ENCODE data around the gene C1QA.
"Not testable (repeated sequence)": the region's sequence is repeated elsewhere in the genome, so short reads cannot be mapped to it uniquely, and the experiment has no call there.

Gene C1QA

GRCh38 chr1:22641906-22642636, 5.6 kb downstream of the C1QA start:
- no peak for DNase-seq

- DNase-seq = no peak
Observed at GRCh38 chr1:22643381-22643780, 7.0 kb downstream of the C1QA start, which contains the start of gene C1QC. TSS of gene C1QC (plus strand) at chr1:22643633. CDS start at chr1:22644024, 391 bp downstream.

- DNase-seq = no peak
Observed at GRCh38 chr1:22643928-22644327, 7.5 kb downstream of the C1QA start.

- no peak for DNase-seq
Observed at GRCh38 chr1:22645931-22646330, 9.5 kb downstream of the C1QA start.

- DNase-seq = no peak
Observed at GRCh38 chr1:22646384-22646783, 10.0 kb downstream of the C1QA start.

GRCh38 chr1:22650089-22650693, 13.8 kb downstream of the C1QA start:
- DNase-seq = no peak

GRCh38 chr1:22651941-22652856, 15.8 kb downstream of the C1QA start:
- DNase-seq = no peak

GRCh38 chr1:22652881-22653316, 16.5 kb downstream of the C1QA start, which contains the start of gene C1QB:
TSS of gene C1QB (plus strand) at chr1:22653236. CDS start at chr1:22659463, 6,227 bp downstream.
- DNase-seq = no peak

GRCh38 chr1:22654692-22655091, 18.3 kb downstream of the C1QA start:
- no peak for DNase-seq

- no peak for DNase-seq
Observed at GRCh38 chr1:22658385-22659163, 22.1 kb downstream of the C1QA start.

GRCh38 chr1:22660716-22661241, 24.4 kb downstream of the C1QA start:
- DNase-seq = no peak

- no peak for DNase-seq
Observed at GRCh38 chr1:22661880-22662279, 25.5 kb downstream of the C1QA start.

- DNase-seq = no peak
Observed at GRCh38 chr1:22662318-22662717, 25.9 kb downstream of the C1QA start.

GRCh38 chr1:22662986-22663408, 26.6 kb downstream of the C1QA start:
- DNase-seq = no peak

GRCh38 chr1:22665752-22666151, 29.3 kb downstream of the C1QA start:
- DNase-seq = no peak

GRCh38 chr1:22666412-22666811, 30.0 kb downstream of the C1QA start:
- no peak for DNase-seq

- not testable (repeated sequence) for DNase-seq
Observed at GRCh38 chr1:22668840-22669239, 32.4 kb downstream of the C1QA start.

- DNase-seq = no peak
Observed at GRCh38 chr1:22670352-22670975, 34.0 kb downstream of the C1QA start.

GRCh38 chr1:22671999-22672398, 35.6 kb downstream of the C1QA start:
- DNase-seq = no peak

- DNase-seq = no peak
Observed at GRCh38 chr1:22673486-22674409, 37.3 kb downstream of the C1QA start.

- DNase-seq = no peak
Observed at GRCh38 chr1:22674410-22674749, 38.0 kb downstream of the C1QA start.

All from cortex of kidney (tissue), 1 donor.